Ramos (cell line): ENCODE results near the gene ACOX3.
"Not testable (repeated sequence)": the region's sequence is repeated elsewhere in the genome, so short reads cannot be mapped to it uniquely, and the experiment has no call there.

Experiments used
- in situ Hi-C: fragments of 300-500 bp; cut with MboI; formaldehyde crosslinking; loops from one replicate; pipeline ENCODE4 v1.14.3; 2022; ENCODE audit warnings: low sequenced_read_pairs; ENCODE audit not compliant: unreplicated experiment

ACOX3 gene

DNA sequence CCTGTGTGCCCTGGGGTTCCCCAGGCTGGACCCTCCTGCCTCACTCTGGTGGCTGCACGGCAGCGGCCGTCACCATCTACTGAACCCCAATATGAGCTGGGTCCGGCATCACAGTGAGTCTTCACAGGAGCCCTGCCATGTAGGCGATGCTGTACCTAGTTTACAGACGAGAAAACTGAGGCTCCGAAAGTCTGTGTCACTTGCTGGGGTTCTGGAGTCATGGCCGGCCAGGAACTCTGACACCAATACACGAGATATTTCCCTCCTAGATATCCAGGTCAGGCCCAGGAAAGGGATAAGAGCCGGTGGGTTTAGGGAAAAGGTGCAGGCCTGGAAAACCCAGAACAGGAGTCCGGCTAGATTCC is 96.6 kb downstream of the ACOX3 start:
- in situ Hi-C loops = no loop called here

DNA sequence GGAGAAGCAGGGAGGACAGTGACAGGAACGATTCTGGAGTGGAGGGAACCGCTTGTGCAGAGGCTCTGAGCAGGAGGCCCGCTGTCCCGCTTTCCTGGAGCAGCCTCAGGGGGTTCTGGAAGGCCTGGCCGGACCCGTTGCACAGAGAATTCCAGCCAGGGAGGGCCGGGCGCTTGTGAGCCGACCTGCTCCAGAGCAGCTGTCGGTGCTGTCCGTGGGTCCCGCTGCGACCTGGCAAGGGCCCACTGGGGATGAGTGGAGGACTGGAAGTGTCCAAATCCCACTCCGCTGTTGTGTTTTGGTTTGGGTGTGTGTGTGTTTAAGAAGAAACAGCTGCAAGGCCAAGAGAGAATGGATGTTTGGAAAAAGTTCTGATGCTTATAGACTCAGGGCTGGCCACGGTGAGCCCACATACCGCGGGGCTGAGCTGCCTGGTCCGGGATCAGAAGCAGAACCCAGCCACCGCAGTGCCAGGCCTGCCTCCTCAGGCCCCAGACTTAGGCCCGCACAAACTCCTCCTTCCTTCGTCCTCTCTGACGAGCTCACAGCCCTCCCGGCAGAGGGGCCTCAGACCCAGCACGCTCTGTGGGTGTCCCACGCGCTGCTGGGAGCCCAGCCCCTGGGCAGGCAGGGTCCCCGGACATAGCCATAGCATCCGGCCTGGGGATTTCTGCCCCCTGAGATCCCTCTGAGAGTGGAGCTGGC is 97.1 kb downstream of the ACOX3 start:
- in situ Hi-C loops = no loop called here

DNA sequence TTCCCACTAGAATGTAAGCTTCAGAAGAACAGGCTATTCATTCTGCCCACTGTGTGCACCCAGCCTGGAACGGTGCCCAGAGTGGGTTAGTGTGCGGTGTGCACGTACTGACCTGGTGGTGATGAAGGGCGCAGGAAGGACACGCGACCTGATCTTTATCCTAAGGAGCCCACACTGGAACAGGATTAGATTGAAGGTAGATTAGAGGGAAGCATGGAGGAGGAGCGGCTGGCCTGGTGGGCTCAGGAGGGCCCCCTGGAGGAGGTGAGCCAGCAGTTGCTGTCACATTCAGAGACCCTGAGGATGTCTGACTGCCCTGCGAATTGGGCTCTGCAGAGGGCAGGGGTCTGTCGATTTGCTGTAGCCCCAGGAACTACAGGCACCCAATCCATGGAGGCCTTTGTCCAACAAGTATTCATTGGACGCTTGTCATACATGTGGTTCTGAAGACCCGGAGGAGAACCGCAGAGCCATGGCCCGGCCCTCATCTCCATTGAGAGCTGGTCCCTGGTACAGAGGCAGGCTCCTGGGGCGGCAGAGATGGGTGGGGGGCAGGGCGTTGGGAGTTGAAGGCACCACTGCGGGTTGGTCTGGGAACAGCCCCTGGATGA is 97.8 kb downstream of the ACOX3 start:
- in situ Hi-C loops = no loop called here

DNA sequence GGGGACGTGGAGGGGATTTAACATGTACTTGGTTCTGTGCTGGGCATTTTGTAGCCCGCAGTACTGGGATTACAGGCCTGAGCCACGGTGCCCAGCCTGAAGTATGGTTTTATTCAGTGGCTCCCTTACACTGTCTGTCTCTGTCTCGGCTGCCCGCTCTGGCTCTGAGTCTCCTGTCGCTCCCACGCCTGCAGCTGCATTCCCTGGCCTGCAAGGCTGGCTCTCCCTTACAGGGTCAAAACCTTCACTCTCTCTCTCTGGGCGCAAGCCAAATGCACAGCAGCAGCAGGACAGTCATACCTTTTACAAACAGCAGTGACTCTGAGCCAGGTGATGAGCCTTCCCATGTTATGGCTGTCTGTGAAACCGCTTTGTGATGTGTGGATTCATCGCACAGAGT is 98.8 kb downstream of the ACOX3 start:
- in situ Hi-C loops = no loop called here

DNA sequence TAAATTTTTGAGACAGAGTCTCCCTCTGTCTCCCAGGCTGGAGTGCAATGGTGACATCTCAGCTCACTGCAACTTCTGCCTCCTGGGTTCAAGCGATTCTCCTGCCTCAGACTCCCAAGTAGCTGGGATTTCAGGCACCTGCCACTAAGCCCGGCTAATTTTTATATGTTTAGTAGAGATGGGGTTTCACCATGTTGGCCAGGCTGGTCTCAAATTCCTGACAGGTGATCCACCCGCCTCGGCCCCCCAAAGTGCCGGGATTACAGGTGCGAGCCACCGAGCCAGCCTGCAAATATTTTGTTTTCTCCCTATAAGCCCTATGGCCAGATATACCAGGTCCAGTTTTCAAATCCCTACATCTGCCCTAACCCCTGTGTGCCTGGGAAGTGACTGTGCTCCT is 99.2 kb downstream of the ACOX3 start:
- in situ Hi-C loops = not testable (repeated sequence)

DNA sequence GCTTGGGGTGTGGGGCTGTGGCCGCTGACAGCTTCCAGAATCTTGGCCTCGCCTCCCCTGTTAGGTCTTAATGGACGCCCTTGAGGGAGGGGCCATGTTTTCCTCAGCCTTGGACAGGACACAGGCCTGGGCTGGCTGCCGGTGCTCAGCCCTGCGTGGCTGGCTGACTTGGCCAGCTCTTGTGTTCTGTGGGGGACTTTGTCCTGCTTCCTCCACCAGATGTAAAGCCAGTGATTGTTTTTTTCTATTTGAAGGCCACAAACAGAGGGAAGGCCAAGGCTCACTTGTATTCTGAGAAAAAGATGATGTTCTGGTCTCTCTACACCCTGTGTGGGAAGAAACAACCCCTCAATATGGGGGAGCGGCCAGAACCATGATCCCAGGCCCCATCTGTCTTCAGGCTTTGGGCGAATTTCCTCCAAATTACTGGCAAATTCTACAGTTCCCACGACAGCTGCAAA is 99.7 kb downstream of the ACOX3 start:
- in situ Hi-C loops = no loop called here

DNA sequence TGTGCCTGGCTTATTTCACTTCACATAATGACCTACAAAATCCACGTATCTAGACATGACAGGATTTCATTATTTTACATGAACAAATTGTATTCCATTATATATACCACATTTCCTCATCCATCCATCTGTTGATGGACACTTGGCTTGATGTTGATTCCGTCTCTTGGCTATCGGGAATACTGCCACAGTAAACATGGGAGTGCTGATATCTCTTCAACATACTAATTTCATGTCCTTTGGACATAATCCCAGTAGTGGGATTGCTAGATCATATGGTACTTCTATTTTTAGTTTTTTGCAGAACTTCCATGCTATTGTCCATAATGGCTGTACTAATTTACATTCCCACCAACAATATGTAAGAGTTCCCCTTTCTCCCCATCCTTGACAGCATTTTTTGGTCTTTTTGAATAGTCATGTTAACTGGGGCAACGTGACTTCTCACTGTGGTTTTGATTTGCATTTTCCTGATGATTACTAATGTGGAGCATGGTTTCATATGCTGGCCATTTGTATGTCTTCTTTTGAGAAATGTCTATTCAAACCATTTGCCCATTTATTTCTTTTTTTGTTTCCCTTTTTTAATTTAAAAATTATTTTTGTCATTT is 102.1 kb downstream of the ACOX3 start:
- in situ Hi-C loops = no loop called here

DNA sequence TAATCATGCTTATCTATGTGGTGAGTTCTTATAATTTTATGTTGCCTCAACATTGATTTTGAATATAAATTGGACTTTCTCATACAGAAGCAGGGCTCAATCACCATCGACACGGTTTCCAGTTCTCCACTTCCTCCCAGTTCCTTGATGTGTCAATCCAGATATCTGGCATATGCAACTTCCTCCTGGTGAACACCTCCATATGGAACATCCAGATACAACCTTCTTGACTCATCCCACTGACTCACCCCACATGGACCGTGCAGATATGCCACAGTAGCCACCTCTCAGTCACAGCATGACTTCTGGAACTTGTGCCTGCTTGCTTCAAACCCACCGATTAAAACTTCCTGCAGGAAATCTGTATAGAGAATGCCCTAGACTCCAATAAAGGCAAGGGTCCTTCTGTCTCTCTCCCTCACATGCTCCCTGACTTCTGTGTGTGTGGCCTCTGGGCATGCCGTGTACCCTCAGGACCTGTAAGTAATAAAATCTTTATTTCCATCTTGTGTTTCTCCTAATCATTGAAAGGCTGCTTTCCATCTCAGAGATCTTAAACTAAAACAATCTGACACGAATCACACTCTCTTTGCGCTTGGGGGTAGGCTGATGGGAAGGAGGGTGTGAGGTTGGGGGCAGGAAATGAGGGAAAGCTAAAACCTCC is 104.0 kb downstream of the ACOX3 start:
- in situ Hi-C loops = no loop called here

DNA sequence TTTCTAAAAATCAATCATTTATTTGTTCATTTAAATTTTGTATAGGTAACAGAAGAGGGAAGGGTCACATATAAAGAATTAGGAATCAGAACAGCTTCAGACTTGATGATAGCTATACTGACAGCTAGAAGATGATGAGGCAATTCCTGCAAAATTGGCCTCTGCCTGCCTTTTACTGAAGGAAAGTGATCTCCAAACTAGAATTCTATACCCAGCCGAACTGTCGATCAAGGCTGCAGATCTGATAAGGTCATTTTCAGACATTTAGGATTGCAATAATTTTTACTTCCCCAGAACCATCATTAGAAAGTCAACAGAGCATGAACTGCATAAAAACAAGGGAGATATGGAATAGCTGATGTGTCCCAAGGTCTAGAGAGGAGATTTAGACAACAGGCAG is 104.7 kb downstream of the ACOX3 start:
- in situ Hi-C loops = no loop called here

DNA sequence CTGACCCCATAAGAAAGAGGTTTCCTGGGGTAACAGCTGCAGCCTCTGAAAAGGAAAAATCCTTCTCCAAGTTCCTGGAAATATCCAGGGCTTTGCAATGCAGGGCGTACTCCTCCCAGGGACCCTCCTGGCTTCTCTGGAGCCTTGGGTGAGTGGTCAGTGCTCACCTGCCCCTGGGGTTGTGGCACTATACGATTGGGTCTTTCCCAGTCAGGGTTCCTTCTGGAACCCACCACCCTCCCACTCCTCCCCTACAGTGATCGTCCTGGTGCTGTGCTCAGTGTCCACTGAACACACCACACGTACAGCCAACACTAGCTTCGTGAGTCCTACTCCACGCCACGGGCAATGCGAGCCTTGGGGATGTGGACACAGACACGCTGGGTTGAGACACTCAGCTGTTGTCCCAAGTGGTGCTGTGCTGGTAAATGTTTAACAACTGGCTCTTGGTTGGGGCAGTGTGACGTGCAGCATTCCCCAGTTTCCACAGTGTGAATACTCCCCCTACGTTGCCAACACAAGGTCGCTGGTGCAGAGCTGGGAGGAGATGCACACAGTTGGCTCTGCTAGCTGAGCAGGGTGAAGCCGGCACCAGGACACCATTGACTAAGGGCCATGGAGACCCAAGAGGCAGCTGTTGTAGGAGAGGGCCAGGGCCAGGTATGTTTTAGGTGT is 105.6 kb downstream of the ACOX3 start:
- in situ Hi-C loops = no loop called here

DNA sequence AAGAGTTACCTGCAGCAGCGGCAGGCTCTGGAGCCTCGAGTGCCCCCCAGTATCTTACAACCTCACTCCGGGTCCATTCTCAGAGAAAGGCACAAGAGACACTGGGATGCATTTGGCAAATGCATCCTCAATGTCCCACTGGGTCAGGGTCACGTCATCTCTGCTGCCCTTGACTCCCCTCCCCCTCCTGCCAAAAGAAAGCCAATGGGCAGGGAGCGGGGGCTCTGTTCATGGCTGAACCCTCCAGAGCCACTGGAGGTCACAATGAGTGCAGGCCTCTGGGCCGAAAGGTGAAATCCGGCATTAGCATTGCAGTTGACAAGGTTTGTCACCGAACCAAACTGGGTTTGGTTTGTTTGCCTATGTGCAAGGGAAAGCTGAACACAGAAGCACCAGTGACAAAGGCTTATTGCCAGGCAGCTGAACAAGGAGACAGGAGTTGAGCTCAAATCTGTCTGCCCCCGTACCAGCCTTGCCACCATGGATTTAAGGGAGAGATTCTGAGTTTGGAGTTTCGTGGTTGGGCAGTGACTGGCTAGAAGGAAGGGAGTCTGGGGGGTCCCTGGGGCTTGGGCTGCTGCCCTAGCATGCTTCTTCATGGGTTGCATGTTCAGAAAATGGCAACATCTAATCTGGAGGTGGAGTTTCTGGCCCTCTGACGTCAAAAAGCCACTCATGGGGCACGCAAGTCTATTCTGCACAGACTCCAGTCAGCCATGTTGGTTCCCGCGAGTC is 106.6 kb downstream of the ACOX3 start:
- in situ Hi-C loops = no loop called here

DNA sequence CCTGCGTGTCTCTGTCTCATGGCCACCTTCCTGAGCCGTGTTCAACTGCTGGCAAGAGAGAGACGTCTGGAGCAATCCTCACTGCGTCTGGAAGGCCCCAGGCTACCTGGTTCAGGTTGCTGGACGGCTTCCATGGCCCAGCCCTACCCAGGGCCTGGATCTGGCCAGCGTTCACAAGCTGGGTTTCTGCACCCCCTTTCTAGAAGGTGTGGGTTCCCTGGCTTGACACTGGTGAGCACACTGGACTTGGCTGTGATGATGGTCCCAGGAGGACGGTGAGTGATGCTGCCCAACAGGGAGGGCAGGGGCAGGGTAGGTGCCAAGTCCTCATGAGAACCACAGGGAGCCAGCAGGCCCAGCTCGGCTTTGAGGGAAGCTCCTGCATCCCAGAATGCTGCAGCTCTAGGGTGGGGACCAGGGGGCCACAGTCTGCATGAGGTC is 107.6 kb downstream of the ACOX3 start:
- in situ Hi-C loops = no loop called here

DNA sequence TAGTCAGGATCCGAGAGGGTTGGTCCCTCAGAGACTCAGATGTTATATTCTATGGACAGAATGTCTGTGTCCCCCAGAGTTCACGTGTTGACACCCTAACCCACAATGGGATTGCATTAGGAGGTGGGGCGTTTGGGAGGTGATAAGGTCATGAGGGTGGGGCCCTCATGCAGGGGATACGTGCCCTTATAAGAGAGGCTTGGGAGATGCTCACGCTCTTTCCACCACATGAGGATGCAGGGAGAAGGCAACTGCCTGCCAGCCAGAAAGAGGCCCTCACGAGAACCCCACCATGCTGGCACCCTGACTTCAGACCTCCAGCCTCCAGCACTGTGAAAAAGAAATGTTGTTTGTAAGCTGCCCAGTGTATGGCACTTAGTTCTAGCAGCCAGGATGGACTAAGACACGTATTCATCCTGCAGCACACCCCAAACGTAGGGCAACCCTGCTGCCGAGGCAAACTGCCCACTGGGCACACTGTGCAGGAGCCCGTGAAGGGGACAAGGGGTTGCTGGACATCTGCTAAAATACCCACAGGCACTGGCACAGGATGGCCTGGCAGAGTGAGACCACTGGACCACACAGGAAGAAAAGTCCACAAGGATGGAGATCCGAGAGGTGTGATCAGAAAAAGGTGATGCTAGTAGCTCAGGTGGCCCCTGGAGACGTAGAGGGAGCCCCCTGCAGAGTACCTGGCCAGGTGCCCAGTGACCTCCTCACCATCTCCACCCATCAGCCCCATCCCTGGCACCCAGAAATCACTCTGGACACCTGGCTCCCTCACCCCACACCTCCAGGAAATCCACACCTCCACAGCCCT is 108.3 kb downstream of the ACOX3 start:
- in situ Hi-C loops = no loop called here

DNA sequence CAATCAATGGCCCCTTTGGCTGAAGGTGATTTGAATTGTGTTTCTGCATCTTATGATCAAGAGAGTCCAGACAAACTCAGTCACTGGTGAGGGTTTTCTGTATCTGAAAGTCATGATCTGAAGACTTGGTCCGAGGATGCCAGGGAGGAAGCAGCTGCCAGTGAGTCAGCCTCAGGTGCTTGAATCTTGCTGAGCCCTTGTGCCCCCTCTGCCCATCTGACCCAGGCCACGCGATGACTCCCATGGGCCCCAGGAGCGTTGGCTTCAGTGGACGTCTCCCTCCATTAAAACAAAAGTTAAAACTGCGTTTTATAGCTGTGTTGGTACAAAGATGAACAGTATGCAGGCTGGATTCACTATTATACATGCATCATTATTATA is 109.0 kb downstream of the ACOX3 start:
- in situ Hi-C loops = no loop called here

DNA sequence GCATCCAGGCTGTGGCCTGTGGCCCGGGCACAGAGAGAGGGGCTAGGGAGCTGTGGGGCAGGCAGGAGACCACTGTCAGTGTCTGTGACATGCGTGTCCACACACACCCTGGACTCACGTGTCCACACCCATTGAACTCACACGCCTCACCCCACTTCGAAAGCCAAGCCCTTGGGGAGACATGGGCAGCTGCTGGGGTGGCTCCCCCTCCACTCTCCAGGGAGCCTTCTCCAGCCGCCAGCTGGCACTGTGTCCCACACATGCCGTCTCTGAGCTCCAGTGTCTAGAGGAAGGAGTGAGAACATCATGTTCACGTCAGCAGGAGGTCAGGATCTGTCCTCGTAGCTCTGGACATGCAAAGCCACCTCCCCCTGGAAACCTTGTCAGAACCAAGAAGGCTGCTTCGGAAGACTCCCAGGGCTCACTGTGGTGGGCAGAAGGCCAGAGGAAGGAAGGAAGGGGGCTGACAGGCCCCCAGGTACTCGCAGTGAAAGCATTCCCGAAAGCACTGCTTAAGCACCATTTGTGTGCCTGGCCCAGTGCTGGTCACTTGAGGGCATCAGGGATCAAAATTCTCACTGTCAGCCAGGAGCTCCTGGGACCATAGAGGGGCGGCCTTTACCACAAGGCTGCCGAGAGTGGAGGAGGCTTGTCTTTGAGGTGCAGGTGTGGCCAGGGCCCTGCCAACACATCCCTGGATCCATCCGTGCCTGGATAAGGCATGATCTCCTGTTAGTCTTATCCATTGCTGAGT is 109.5 kb downstream of the ACOX3 start:
- in situ Hi-C loops = no loop called here

DNA sequence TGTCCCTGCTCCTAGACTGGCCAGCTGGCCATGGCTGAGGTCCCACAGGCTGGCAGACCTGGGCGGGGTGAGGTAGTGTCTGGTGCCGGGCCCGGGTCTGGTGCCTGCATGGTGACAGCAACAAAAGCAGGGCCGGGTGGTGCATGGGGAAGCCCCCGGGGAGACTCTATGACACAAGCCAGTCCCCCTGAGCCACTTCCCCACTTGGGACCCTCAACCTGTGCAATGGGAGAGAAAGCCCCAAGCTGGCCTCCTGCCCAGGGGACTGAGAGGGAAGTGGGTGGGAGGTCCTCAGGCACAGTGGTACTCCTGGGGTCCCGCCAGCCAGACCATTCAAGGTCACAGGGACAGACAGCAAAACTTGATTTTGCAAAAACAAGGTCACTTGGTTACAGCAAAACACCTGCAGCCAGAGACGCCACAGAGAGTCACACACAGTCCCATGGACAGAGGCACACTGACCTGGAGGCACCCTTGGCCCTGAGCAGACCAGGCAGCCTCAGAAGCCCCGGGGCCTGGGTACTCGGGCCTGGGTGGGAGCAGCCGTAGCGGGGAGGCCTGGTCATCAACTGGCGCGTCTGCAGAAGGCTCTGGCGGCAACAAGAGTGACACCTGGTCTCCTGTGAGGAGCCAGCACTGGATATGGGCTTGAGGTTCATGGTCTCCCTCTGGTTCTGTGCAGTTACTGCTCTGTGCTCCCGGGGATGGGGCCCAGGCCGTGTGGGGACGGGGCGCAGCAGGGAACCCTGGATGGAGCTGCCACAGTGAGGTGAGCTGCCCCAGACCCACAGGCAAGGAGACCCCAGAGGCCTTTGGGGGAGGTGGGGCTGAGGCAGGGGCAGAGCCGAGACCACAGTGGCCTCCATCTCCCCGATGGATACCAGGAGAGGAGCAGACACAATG is 110.4 kb downstream of the ACOX3 start:
- in situ Hi-C loops = no loop called here

DNA sequence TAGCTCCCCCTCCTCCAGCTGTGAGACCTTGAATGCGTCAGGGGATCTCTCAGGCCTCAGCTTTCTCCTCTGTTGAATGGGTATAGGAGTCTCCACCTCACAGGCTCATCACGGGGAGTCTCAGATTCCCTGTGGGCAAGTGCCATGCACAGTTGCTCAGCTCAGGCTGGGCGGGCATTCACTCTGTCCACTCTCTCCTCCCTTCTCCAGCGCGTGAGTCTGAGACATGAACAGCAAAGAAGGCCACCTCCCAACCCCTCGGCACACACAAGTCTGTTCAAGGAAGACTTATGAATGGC is 111.0 kb downstream of the ACOX3 start:
- in situ Hi-C loops = no loop called here
